ENCODE data around the gene CDC42EP5. TPM values are rescaled to one million over a fixed set of nuclear protein-coding genes. Genes with fewer than 3 reads are reported as not detected.

CDC42EP5 gene
- total RNA-seq, 1 donor from 2014 or later: 21.4 TPM

- Mint-ChIP-seq H3K4me3 (ENCODE audit: unreplicated experiment) (no peak overlapping the region), H3K27ac (ENCODE audit: unreplicated experiment) (no peak overlapping the region), H3K4me1 (ENCODE audit: unreplicated experiment) (peaks cover 18% of the 10 kb centered on the region), H3K36me3 (ENCODE audit: low read depth, unreplicated experiment) (peaks cover 12% of the 10 kb centered on the region), H3K27me3 (ENCODE audit: unreplicated experiment) (peaks cover 4% of the 10 kb centered on the region), H3K9me3 (ENCODE audit: unreplicated experiment) (peaks cover 6% of the 10 kb centered on the region)
- TF ChIP-seq, protein P1, sequence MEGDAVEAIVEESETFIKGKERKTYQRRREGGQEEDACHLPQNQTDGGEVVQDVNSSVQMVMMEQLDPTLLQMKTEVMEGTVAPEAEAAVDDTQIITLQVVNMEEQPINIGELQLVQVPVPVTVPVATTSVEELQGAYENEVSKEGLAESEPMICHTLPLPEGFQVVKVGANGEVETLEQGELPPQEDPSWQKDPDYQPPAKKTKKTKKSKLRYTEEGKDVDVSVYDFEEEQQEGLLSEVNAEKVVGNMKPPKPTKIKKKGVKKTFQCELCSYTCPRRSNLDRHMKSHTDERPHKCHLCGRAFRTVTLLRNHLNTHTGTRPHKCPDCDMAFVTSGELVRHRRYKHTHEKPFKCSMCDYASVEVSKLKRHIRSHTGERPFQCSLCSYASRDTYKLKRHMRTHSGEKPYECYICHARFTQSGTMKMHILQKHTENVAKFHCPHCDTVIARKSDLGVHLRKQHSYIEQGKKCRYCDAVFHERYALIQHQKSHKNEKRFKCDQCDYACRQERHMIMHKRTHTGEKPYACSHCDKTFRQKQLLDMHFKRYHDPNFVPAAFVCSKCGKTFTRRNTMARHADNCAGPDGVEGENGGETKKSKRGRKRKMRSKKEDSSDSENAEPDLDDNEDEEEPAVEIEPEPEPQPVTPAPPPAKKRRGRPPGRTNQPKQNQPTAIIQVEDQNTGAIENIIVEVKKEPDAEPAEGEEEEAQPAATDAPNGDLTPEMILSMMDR (IDR thresholded peaks at IDR 0.05; ENCODE audit: unreplicated experiment): no peak
- no peak for DNase-seq (ENCODE audit: low spot score)
These were observed 51.6 kb downstream of the CDC42EP5 start for GRCh38 chr19:54421521-54421920.

DNA sequence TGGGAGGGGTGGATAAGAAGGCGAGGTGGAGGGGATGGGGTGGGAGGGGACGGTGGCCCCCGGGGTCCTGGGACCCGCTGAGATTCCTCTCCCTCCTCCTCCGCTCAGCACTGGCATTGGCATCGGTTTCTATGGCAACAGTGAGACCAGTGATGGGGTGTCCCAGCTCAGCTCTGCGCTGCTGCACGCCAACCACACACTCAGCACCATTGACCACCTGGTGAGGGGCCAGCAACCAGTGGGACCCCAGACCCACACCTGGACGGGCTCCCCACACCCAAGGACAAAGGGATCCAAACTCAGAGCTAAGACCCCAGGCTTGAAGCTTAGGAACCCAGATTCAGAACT is 52.0 kb downstream of the CDC42EP5 start:
- H3K27me3 Mint-ChIP-seq (ENCODE audit: unreplicated experiment): peaks cover 4% of the 10 kb centered on the region
- H3K9me3 Mint-ChIP-seq (ENCODE audit: unreplicated experiment): peaks cover 6% of the 10 kb centered on the region
- TF ChIP-seq, protein P1 (IDR thresholded peaks at IDR 0.05; ENCODE audit: unreplicated experiment): no peak
- no peak for DNase-seq (ENCODE audit: low spot score)
- no peak overlapping the region for H3K27ac Mint-ChIP-seq (ENCODE audit: unreplicated experiment)
- peaks cover 12% of the 10 kb centered on the region for H3K36me3 Mint-ChIP-seq (ENCODE audit: low read depth, unreplicated experiment)
- peaks cover 18% of the 10 kb centered on the region for H3K4me1 Mint-ChIP-seq (ENCODE audit: unreplicated experiment)
- H3K4me3 Mint-ChIP-seq (ENCODE audit: unreplicated experiment): no peak overlapping the region

DNA sequence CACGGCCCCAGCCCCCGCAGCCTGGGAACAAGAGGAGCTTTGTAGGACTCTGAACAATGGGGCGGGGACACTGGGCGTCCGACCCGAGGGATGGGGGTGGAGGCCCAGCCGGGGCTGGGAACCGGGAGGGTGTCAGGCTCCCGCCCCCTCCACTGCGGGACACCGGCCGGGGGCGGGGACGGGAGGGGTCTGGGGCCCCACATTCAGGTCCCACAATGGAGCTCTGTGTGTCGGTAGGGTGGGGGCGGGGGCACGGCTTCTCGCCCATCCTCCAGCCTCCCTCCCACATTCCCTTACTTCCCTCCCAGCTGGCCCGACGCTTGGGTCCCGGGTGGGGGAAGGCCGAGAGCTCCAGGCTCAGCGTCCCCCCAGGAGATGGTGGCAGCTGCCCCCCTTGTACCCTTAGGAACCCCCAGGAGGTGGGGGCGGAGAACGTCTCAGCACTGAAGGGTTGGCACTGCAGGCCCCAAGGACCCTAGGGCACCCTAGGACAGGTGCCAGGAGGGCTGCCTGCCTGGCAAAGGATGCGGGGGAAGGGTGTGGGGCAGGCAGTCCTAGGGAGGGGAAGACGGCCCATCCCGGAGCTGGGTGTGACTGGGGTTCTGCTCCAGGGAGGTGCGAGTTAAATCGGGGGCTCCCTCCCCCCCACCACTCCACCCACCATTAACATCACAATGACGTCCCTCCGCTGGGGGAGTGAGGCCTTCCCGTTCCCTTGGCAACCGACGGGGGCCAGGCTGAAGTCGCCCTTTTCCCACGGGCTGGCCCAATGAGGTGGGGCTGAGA is 52.5 kb downstream of the CDC42EP5 start:
- DNase-seq (ENCODE audit: low spot score): peak; percentile 47
- H3K27me3 Mint-ChIP-seq (ENCODE audit: unreplicated experiment): peaks cover 7% of the 10 kb centered on the region
- no peak overlapping the region for H3K4me3 Mint-ChIP-seq (ENCODE audit: unreplicated experiment)
- TF ChIP-seq, protein P1 (IDR thresholded peaks at IDR 0.05; ENCODE audit: unreplicated experiment): no peak
- peaks cover 12% of the 10 kb centered on the region for H3K36me3 Mint-ChIP-seq (ENCODE audit: low read depth, unreplicated experiment)
- peaks cover 18% of the 10 kb centered on the region for H3K4me1 Mint-ChIP-seq (ENCODE audit: unreplicated experiment)
- H3K9me3 Mint-ChIP-seq (ENCODE audit: unreplicated experiment): peaks cover 6% of the 10 kb centered on the region
- no peak overlapping the region for H3K27ac Mint-ChIP-seq (ENCODE audit: unreplicated experiment)

DNA sequence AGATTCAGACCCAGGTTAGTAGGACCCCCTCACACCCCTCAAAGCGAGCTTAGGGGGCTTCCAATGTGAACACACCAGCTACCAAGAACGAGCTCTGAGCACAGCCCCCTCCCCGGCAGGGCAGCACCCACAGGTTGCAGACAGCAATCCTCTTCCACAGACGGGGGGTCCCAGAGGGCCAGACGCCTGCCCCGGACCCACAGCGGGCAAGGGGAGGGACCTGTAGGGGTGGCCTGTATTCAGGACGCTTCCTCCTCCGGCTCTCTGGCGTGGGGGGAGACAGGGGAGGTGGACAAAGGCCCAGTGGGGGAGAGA is 53.1 kb downstream of the CDC42EP5 start:
- Mint-ChIP-seq H3K36me3 (ENCODE audit: low read depth, unreplicated experiment) (peaks cover 12% of the 10 kb centered on the region), H3K4me3 (ENCODE audit: unreplicated experiment) (no peak overlapping the region), H3K4me1 (ENCODE audit: unreplicated experiment) (peaks cover 18% of the 10 kb centered on the region), H3K27ac (ENCODE audit: unreplicated experiment) (no peak overlapping the region), H3K27me3 (ENCODE audit: unreplicated experiment) (peaks cover 8% of the 10 kb centered on the region), H3K9me3 (ENCODE audit: unreplicated experiment) (peaks cover 6% of the 10 kb centered on the region)
- TF ChIP-seq, protein P1 (IDR thresholded peaks at IDR 0.05; ENCODE audit: unreplicated experiment): no peak
- DNase-seq (ENCODE audit: low spot score): no peak

DNA sequence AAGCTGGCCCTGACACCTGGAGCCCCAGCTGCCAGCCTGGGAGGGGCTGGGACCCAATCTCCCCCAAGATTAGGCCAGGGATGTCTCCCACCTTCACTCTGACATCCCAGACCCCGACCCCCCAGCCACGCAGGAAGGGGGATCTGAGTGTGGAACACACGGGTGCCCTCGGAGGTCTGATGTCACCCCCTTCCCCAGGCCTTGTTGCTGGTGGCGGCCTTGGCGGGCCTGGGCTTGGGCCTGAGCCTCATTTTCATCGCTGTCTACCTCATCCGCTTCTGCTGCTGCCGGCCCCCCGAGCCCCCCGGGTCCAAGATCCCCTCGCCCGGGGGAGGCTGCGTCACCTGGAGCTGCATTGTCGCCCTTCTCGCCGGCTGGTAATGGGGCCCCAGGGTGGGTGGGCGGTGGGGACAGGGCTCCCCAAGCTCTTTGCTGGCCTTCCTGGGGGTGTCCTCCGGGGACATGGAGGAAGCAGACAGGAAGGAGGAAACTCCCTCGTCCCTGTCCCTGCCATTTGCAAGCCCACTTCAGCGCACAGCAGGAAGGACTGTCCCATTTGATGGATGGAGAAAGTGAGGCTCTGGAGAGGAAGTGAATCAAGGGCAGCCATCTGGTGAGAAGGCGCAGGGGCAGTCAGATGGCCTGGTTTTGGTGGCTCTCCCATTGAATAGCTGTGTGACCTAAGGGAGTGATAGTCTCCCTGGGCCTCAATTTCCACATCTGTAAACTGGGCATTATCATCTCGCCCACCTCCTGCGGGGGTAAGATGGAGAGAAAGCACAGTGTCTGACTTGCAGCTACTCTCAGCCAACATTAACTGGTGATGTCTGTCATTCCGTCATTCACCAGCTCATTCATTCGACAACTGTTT is 53.9 kb downstream of the CDC42EP5 start:
- peak overlapping the region; percentile 48 for H3K27ac Mint-ChIP-seq (ENCODE audit: unreplicated experiment)
- H3K9me3 Mint-ChIP-seq (ENCODE audit: unreplicated experiment): peaks cover 8% of the 10 kb centered on the region
- TF ChIP-seq, protein P1 (IDR thresholded peaks at IDR 0.05; ENCODE audit: unreplicated experiment): no peak
- peaks cover 13% of the 10 kb centered on the region for H3K27me3 Mint-ChIP-seq (ENCODE audit: unreplicated experiment)
- H3K36me3 Mint-ChIP-seq (ENCODE audit: low read depth, unreplicated experiment): peaks cover 14% of the 10 kb centered on the region
- peaks cover 19% of the 10 kb centered on the region for H3K4me1 Mint-ChIP-seq (ENCODE audit: unreplicated experiment)
- DNase-seq (ENCODE audit: low spot score): no peak
- peak overlapping the region; percentile 69 for H3K4me3 Mint-ChIP-seq (ENCODE audit: unreplicated experiment)
